Thymus (tissue), 11 donors: Measurements from ENCODE around the gene ZFP14. TPM values are rescaled to one million over a fixed set of nuclear protein-coding genes. Genes with fewer than 3 reads are reported as not detected.

ENCODE experiments used
- DNase-seq, 9 donors: peaks; one replicate each; pipeline ENCODE4 v3.0.0-alpha.2; 2013; ENCODE audit warnings: low spot score in 9 of 9, low read depth in 6 of 9, missing footprints in 1 of 9
- H3K27ac ChIP-seq, 2 donors: one replicate each; pipeline ENCODE4 v1.5.1; 2013; ENCODE audit warnings: control low read depth in 1 of 2, low read depth in 1 of 2, low read length in 1 of 2, mild to moderate bottlenecking in 1 of 2, moderate library complexity in 1 of 2
- H3K27me3 ChIP-seq, 2 donors: one replicate each; pipeline ENCODE4 v1.5.1; 2013; ENCODE audit warnings: low read length in 1 of 2; ENCODE audit not compliant: control insufficient read depth in 2 of 2, insufficient read depth in 1 of 2
- H3K36me3 ChIP-seq, 2 donors: one replicate each; pipeline ENCODE4 v1.5.1; 2013; ENCODE audit warnings: low read length in 1 of 2, mild to moderate bottlenecking in 1 of 2, moderate library complexity in 1 of 2; ENCODE audit not compliant: control insufficient read depth in 2 of 2, insufficient read depth in 2 of 2
- H3K4me1 ChIP-seq, 2 donors: one replicate each; pipeline ENCODE4 v1.5.1; 2013; ENCODE audit warnings: low read length in 2 of 2; ENCODE audit not compliant: control insufficient read depth in 2 of 2, insufficient read depth in 2 of 2
- H3K4me3 ChIP-seq, 2 donors: one replicate each; pipeline ENCODE4 v1.5.1; 2013; ENCODE audit warnings: low read length in 2 of 2, control low read depth in 1 of 2, mild to moderate bottlenecking in 1 of 2
- H3K9me3 ChIP-seq, 2 donors: one replicate each; pipeline ENCODE4 v1.5.1; 2013; ENCODE audit warnings: low read length in 1 of 2, mild to moderate bottlenecking in 1 of 2; ENCODE audit not compliant: control insufficient read depth in 2 of 2, insufficient read depth in 1 of 2
- WGBS: extraction: QIAGEN DNeasy Blood & Tissue Kit; methylation state at CpG from one replicate; pipeline ENCODE4 v1.1.7; 2013; 5-methylcytosine and 5-hydroxymethylcytosine counted together
- polyA plus RNA-seq: library from polyadenylated mRNA; stranded (reverse); fragments of 200-250 nt; gene quantifications from one replicate; pipeline ENCODE4 v1.2.3, GENCODE V29; 2013
- total RNA-seq: library from RNA; stranded (reverse); fragments of 120-200 nt; gene quantifications from one replicate; pipeline ENCODE4 v1.2.4, GENCODE V29; 2013
- donor health status: healthy.

The ZFP14 gene
- total and polyA plus RNA-seq, 2 donors = 4.0 to 7.4 TPM

DNA sequence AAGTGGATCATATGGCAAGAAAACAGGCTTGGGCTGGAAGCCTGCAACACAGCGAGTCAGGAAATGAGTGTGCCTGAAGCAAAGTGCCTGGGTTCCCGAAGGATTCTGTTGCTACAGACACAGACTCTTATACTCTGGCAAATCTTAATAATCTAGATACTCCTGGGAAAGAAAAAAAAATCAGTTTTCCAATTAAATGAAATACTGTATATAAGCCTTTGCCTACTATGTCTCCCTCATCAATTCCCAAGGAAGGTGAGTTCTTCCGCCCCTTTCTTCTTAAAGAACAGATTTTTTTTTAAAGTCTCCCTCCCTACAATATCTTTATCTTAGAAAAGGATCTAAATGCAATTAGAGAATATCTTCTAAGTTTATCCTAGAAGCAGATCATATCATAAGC lies 29.1 kb upstream of the ZFP14 start:
- no peak for DNase-seq
- Histone ChIP-seq H3K9me3 (peaks cover 4 to 14% of the 10 kb centered on the region in 2 donors), H3K4me1 (no peaks in the 10 kb centered on the region), H3K4me3 (no peak overlapping the region), H3K27ac (no peak overlapping the region), H3K36me3 (peaks cover 30 to 40% of the 10 kb centered on the region in 2 donors), H3K27me3 (no peaks in the 10 kb centered on the region)
- over 99% methylated on average over 3 of the region's 3 CpGs for WGBS

DNA sequence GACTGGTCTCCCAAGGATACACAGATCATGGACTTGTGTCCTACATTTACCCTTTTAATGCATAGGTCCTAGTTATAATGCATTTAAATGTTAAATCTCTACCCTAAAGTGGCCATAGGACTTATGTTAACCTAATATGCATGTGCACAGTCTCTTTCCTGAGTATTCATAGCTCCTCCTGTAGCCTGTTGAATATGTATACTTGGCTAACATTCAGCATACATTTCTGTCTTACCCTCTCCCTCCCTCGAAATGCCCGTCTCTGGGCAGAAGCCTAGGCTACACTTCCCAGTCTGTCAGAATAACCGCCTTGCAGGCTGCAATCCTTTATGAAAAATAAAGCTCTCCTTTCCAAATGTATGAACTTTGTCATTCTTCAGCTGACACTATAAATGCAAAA lies 25.5 kb upstream of the ZFP14 start:
- H3K9me3 ChIP-seq = peaks cover 5% of the 10 kb centered on the region in 2 donors
- H3K36me3 ChIP-seq = peaks cover 34 to 43% of the 10 kb centered on the region in 2 donors
- no peaks in the 10 kb centered on the region for H3K27me3 ChIP-seq
- no peaks in the 10 kb centered on the region for H3K4me1 ChIP-seq
- no peak for DNase-seq
- 96% methylated on average over 3 of the region's 3 CpGs for WGBS
- H3K4me3 ChIP-seq = no peak overlapping the region
- no peak overlapping the region for H3K27ac ChIP-seq

DNA sequence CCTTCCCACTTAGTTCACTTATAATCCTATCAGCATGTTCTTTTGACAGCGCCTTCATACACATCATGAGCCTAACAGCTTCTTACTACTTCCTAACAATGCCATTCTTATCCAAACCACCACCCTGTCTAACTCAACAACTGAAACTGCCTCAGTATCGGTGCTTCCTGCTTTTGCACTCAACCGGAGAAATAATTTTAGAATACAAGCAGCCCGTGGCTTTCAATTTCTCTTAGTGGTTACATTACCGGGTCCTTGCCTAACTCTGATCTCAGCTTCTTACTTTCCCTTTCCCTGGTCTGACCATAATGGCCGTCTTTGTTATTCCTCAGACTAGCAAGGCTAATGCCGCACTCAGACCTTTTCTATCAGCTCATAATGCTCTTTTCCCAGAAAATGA lies 22.5 kb upstream of the ZFP14 start:
- Histone ChIP-seq H3K9me3 (peaks cover 1 to 8% of the 10 kb centered on the region in 2 donors), H3K27ac (no peak overlapping the region), H3K27me3 (no peaks in the 10 kb centered on the region), H3K4me3 (no peak overlapping the region), H3K36me3 (peaks cover 15 to 36% of the 10 kb centered on the region in 2 donors), H3K4me1 (no peaks in the 10 kb centered on the region)
- 96% methylated on average over 7 of the region's 7 CpGs for WGBS
- no peak for DNase-seq

DNA sequence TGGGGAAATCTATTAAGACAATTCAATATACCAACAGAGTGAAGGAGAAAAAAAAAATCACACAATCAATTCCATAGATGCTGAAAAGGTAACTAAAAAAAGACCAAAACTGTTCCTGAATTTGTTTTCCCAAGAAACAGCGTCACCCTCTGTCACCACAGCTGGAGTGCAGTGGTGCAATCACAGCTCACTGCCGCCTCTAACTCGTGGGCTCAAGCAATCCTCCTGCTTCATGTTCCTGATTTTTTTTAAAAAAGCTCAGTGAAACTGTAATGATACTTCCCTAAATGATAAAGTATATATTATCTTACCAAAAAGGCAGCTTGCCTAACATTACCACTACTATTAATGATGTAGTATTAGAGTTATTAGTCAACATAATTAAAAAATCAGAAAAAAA lies 19.6 kb upstream of the ZFP14 start:
- Histone ChIP-seq H3K9me3 (peaks cover 7 to 16% of the 10 kb centered on the region in 2 donors), H3K4me3 (no peak overlapping the region), H3K36me3 (peaks cover 6 to 31% of the 10 kb centered on the region in 2 donors), H3K4me1 (no peaks in the 10 kb centered on the region), H3K27ac (no peak overlapping the region), H3K27me3 (no peaks in the 10 kb centered on the region)
- 98% methylated on average over 3 of the region's 3 CpGs for WGBS
- DNase-seq = no peak

DNA sequence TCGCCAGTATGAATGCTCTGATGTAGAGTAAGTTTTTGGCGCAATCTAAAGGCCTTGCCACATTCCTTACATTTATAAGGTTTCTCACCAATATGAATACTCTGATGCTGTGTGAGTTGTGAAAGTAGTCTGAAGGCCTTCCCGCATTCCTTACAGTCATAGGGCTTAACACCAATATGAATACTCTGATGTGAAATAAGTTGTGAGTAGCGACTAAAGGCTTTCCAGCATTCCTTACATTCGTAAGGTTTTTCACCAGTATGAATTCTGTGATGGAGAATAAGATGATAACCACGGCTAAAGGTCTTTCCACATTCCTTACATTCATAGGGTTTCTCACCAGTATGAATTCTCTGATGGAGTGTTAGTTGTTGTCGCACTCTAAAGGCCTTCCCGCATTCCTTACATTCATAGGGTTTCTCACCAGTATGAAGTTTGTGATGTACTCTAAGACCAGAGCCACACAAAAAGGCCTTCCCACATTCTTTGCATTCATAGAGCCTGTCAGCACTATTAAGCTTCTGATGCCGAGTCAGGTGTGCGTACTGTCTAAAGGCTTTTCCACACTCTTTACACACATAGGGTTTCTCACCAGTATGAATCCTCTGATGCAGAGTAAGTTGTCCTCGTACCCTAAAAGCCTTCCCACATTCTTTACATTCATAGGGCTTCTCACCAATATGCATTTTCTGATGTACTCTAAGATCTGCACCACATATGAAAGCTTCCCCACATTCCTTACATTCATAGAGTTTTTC lies 14.1 kb upstream of the ZFP14 start:
- Histone ChIP-seq H3K9me3 (peaks cover 13 to 26% of the 10 kb centered on the region in 2 donors), H3K36me3 (peaks cover 12 to 31% of the 10 kb centered on the region in 2 donors), H3K27ac (no peak overlapping the region), H3K4me1 (no peaks in the 10 kb centered on the region), H3K27me3 (no peaks in the 10 kb centered on the region), H3K4me3 (no peak overlapping the region)
- DNase-seq = no peak
- WGBS = 98% methylated on average over 11 of the region's 11 CpGs

DNA sequence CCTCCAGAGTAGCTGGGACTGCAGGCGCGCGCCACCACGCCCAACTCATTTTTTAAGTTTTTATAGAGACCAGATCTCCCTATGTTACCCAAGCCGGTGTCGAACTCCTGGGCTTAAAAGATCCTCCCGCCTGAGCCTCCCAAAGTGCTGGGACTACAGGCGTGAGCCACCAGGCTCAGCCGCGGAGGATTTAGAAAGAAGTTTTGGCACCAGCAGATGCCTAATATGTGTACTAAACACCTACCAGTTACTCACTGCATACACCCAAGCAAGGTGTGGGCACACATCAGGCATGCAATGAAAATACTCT lies 464 bp upstream of the ZFP14 start:
- Histone ChIP-seq H3K9me3 (peaks cover 0 to 14% of the 10 kb centered on the region in 2 donors), H3K27ac (peak overlapping the region in 1 of 2 donors; percentile 60), H3K4me1 (peaks cover 0 to 8% of the 10 kb centered on the region in 2 donors), H3K36me3 (no peaks in the 10 kb centered on the region), H3K27me3 (no peaks in the 10 kb centered on the region), H3K4me3 (peak overlapping the region; percentile 87 to 98)
- DNase-seq = no peak
- 68% methylated on average over 10 of the region's 10 CpGs for WGBS

DNA sequence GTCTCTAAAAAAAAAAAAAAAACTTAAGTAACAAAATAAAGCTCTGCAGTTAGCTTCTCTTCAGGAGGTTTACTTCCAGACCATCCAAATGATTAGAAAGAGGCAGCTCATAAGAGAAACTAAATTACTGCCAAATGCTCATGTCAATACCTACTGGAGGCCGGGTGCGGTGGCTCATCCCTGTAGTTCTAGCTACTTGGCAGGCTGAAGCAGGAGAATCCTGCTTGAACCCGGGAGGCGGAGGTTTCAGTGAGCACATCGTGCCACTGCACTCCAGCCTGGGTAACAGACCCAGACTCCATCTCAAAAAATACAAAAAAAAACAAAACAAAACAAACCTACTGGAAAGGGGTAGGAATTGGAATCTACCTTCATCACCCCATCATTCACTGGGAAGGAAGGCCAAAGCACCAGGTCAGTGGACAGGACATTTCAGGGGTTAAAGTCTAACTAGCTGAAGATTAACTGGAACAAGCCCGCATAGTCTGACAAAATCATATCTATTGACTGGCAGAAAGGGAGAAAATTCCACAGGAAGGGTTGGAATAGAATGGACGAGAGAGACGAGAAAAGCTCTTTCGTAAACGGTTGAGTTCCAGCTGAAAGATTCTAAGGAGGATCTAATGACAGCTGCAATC lies 1.3 kb downstream of the ZFP14 start:
- H3K36me3 ChIP-seq = no peaks in the 10 kb centered on the region
- H3K27ac ChIP-seq = no peak overlapping the region
- no peak for DNase-seq
- no peaks in the 10 kb centered on the region for H3K27me3 ChIP-seq
- peak overlapping the region in 1 of 2 donors; percentile 87 for H3K4me3 ChIP-seq
- H3K9me3 ChIP-seq = peaks cover 0 to 14% of the 10 kb centered on the region in 2 donors
- H3K4me1 ChIP-seq = peaks cover 0 to 8% of the 10 kb centered on the region in 2 donors
- 85% methylated on average over 10 of the region's 10 CpGs for WGBS

DNA sequence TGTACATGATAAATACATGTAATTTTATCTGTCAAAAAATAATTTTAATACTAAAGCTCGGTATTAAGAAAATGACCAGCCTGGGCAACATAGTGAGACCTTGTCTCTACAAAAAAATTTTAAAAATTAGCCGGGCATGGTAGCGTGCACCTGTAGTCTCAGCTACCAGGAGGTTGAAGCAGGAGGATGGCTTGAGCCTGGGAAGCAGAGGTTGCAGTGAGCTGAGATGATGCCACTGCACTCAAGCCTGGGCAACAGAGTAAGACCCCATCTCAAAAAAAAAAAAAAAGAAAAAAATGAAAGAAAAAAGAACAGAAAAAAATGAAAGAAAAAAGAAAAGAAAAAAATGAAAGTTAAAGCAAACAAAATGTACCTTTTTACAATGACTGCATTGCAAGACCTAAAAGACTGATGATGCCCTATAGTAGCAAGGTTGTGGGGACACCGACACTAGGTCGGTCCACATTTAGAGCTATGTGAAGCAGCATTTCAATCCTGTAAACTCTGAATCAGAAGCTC lies 5.3 kb downstream of the ZFP14 start:
- Histone ChIP-seq H3K4me3 (no peak overlapping the region), H3K27me3 (no peaks in the 10 kb centered on the region), H3K4me1 (peaks cover 0 to 8% of the 10 kb centered on the region in 2 donors), H3K27ac (no peak overlapping the region), H3K36me3 (peaks cover 0 to 10% of the 10 kb centered on the region in 2 donors), H3K9me3 (peaks cover 2 to 14% of the 10 kb centered on the region in 2 donors)
- no peak for DNase-seq
- 98% methylated on average over 5 of the region's 5 CpGs for WGBS

DNA sequence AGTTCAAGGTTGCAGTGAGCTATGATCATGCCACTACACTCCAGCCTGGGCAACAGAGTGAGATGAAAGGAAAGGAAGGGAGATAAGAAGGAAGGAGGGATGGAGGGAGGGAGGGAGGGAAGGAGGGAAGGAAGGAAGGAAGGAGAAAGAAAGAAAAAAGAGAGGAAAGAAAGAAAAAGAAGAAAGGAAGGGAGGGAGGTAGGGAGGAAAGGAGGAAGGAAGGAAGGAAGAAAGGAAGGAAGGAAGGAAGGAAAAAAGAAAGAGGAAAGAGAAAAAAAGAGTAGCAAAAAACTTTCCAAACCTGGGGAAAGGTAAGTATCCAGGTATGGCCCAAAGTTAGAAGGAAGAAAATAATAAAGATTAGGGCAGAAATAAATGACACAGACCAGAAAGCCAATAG lies 7.1 kb downstream of the ZFP14 start:
- Histone ChIP-seq H3K9me3 (peaks cover 2 to 14% of the 10 kb centered on the region in 2 donors), H3K36me3 (peaks cover 0 to 17% of the 10 kb centered on the region in 2 donors), H3K4me1 (no peaks in the 10 kb centered on the region), H3K27me3 (no peaks in the 10 kb centered on the region), H3K27ac (no peak overlapping the region), H3K4me3 (no peak overlapping the region)
- no peak for DNase-seq
